LNCAP (cell line): ENCODE results near the gene CATSPER3.

Experiments
- TF ChIP-seq, protein P1 (sequence below): fragments of 450-650 bp; IDR thresholded peaks from 2 replicates; pipeline ENCODE4 v1.5.1; 2017; ENCODE audit warnings: mild to moderate bottlenecking

The CATSPER3 gene

GRCh38 chr5:135008981-135009735, 41.5 kb downstream of the CATSPER3 start:
- TF ChIP-seq, protein P1, sequence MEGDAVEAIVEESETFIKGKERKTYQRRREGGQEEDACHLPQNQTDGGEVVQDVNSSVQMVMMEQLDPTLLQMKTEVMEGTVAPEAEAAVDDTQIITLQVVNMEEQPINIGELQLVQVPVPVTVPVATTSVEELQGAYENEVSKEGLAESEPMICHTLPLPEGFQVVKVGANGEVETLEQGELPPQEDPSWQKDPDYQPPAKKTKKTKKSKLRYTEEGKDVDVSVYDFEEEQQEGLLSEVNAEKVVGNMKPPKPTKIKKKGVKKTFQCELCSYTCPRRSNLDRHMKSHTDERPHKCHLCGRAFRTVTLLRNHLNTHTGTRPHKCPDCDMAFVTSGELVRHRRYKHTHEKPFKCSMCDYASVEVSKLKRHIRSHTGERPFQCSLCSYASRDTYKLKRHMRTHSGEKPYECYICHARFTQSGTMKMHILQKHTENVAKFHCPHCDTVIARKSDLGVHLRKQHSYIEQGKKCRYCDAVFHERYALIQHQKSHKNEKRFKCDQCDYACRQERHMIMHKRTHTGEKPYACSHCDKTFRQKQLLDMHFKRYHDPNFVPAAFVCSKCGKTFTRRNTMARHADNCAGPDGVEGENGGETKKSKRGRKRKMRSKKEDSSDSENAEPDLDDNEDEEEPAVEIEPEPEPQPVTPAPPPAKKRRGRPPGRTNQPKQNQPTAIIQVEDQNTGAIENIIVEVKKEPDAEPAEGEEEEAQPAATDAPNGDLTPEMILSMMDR = no peak

DNA sequence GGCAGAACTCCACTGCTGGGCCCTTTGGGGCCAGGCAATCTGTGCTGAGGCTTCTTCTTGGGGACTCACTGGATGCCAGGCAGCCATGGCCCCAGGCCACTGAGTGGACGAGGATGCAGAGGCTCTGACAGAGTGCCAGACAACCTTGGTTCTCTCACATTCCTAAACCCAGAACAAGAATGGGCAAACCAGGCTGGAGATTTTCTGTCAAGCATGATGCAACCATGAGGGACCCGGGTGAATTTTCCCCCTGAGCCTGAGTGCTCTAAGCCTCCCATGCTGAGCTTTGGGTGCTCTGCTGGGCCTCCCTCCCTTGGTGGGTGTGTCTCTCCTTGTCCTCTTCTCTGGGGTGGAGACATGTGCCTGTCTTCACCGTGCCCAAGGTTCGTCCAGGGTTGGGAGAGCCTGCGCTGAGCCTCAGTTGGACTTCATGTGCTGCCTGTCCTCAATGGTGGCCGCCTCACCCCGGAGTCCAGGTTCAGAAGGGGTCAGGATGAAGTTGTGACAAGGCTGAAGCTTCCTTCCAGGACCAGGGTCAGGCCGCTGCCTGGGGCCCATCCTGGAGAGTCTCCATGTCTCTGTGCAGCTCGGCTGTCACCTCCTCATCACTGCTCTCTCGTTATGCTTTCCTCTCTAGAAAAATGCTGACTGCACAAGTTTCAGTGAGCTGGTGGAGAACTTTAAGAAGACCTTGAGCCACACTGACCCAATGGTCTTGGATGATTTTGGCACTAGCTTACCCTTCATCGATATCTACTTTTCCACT, 42.2 kb downstream of the CATSPER3 start:
- TF ChIP-seq, protein P1 = no peak

GRCh38 chr5:135010502-135011354, 43.0 kb downstream of the CATSPER3 start:
- TF ChIP-seq, protein P1 = no peak

DNA sequence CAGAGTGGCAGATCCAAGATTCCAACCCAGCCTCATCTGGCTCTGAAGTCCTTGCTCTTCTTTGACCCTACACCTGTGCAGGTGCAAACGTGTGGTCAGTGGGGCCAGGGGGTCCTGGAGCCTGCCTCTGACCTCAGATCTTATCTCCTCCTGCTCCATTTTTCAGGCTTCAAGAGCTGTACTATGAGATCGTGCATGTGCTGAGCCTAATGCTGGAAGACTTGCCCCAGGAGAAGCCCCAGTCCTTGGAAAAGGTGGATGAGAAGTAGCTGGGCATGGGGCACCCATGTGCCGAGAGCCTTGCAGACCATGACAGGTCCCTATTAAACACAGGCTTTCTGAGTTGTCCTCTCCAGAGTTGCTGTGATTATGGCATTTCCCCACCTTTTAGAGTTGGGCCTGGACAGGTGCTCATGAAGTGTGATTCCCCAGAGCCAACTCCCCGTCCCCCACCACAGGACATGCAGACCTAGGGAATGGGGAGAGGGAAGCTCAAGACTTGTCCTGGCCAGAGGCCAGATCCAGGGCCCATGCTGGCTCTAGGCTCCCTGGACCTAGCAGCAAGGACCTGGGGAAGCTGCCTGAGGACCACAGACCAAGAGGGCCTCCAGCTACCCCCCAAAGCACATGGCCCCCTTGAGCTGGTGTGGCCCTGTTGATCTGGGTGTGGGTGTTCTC, 43.8 kb downstream of the CATSPER3 start:
- TF ChIP-seq, protein P1 = no peak

DNA sequence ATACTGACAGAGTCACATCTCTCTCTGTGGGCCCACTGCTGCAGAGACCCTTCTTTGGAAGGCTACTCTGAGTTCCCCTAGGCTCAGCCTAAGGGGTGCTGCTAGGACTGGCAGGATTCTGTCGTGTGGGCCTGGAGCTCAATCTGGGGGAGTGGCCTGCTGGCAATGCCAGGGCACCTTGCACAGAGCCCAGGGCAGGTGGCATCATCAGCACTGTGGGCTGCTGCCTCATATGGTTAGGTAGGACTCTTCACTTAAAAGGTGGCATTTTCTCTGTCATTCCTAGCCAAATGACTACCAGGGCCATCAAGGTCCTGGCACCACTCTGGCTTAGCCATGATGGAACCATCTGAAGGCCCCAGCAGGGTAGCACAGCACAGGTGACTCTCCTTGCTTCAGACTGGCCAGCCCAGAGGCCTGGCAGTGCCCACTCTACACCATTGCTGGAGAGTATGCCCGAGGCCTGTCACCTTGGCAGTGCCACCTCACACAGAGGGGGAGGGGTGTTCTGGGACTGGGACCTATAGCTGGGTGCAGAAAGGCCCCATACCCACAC, 44.4 kb downstream of the CATSPER3 start:
- TF ChIP-seq, protein P1 = no peak

DNA sequence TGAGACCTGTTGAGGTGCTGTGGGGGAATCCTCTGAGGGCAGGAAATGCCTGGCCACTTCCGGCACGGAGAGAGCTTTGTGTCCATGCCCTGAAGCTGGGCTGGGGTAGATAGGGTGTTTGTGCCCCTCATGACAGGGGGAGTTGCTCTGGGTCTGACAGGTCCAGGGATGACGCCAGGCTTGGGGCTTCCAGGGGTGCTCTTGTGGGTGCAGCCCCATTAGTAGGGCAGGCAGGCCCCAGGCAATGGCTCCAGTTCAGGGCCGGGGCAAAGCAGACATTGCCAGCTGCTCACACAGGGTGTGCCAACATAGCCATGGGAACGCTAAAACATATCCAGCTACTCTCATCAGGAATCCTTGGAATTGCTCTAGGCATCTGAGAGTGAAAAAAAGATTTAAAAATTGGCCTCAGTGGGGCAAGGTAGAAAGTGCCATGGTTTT, 45.3 kb downstream of the CATSPER3 start:
- TF ChIP-seq, protein P1 = no peak
